B cell (primary cell): ENCODE data around the gene DNASE2B. TPM values are rescaled to one million over a fixed set of nuclear protein-coding genes. Genes with fewer than 3 reads are reported as not detected.

Experiments
- ATAC-seq: fragments of 200-7000 bp; cut with Tn5 transposase; one replicate; pipeline ENCODE4 v1.10.0; 2021; ENCODE audit warnings: low read depth, mild to moderate bottlenecking, moderate number of reproducible peaks, moderate library complexity
- CTCF ChIA-PET: fragments of 350-600 bp; sonication (Branson Sonifier 250); formaldehyde crosslinking; loops from one replicate; lab custom pipeline; 2021; ENCODE audit warnings: antibody characterized with exemption, inconsistent platforms; lab: Charles Lee
- POLR2A ChIA-PET: fragments of 350-600 bp; sonication (Branson Sonifier 250); formaldehyde crosslinking; loops from one replicate; lab custom pipeline; 2021; ENCODE audit warnings: antibody characterized with exemption; lab: Charles Lee
- DNase-seq: peaks from one replicate; pipeline ENCODE4 v3.0.0; 2013
- H2AFZ ChIP-seq: 2 replicates; pipeline ENCODE4 v1.6.1; 2012; ENCODE audit warnings: mild to moderate bottlenecking, low read depth, low read length; ENCODE audit not compliant: insufficient read depth, poor library complexity, severe bottlenecking
- H3K27ac ChIP-seq, 2 donors: 1 replicate in 1 of 2; 2 replicates in 1 of 2; pipeline ENCODE4 v1.5.1; 2012 to 2013; ENCODE audit warnings: low read length in 2 of 2, mild to moderate bottlenecking in 2 of 2, moderate library complexity in 1 of 2
- H3K27me3 ChIP-seq, 4 experiments: fragments of 200-600 bp in 1 of 4; sonication (generic) in 1 of 4; replicated peaks in 1 of 4; 1 replicate in 2 of 4; 2 replicates in 2 of 4; pipeline versions ENCODE4 v1.6.1 to v1.7.0; 2013 to 2016; ENCODE audit warnings: low read length in 3 of 4, mild to moderate bottlenecking in 2 of 4, mixed read lengths in 1 of 4, moderate library complexity in 1 of 4; ENCODE audit not compliant: insufficient read depth in 4 of 4, control insufficient read depth in 3 of 4; ENCODE audit errors: control extremely low read depth in 1 of 4
- H3K36me3 ChIP-seq, 2 experiments: replicated peaks in 1 of 2; 1 replicate in 1 of 2; 2 replicates in 1 of 2; pipeline versions ENCODE4 v1.6.1 to v1.7.1; 2013; ENCODE audit warnings: low read length in 1 of 2; ENCODE audit not compliant: insufficient read depth in 2 of 2, control insufficient read depth in 1 of 2; ENCODE audit errors: control extremely low read depth in 1 of 2, extremely low read depth in 1 of 2
- H3K4me1 ChIP-seq, 2 donors: fragments of 200-600 bp in 1 of 2; sonication (generic) in 1 of 2; 1 replicate in 1 of 2; 2 replicates in 1 of 2; pipeline versions ENCODE4 v1.5.1 to v1.6.1; 2013 to 2017; ENCODE audit warnings: low read length in 2 of 2; ENCODE audit not compliant: control insufficient read depth in 2 of 2, insufficient read depth in 2 of 2
- H3K4me2 ChIP-seq: replicated peaks from 2 replicates; pipeline ENCODE3; 2012; ENCODE audit warnings: mild to moderate bottlenecking, low read depth, low read length; ENCODE audit not compliant: poor library complexity, severe bottlenecking
- H3K4me3 ChIP-seq, 5 experiments: fragments of 200-600 bp in 1 of 5; sonication (generic) in 1 of 5; 1 replicate in 3 of 5; 2 replicates in 2 of 5; pipeline versions ENCODE4 v1.5.1 to v1.7.0; 2011 to 2016; ENCODE audit warnings: low read length in 4 of 5, mild to moderate bottlenecking in 4 of 5, low read depth in 2 of 5, control low read depth in 1 of 5, moderate library complexity in 1 of 5; ENCODE audit not compliant: insufficient read depth in 1 of 5; ENCODE audit errors: control extremely low read depth in 1 of 5, extremely low read depth in 1 of 5
- H3K79me2 ChIP-seq: fragments of 200-600 bp; sonication (generic); one replicate; pipeline ENCODE4 v1.6.0; 2016; ENCODE audit warnings: low read length; ENCODE audit not compliant: control insufficient read depth, insufficient read depth
- H3K9ac ChIP-seq: fragments of 200-600 bp; sonication (generic); 2 replicates; pipeline ENCODE4 v1.6.1; 2017; ENCODE audit warnings: mild to moderate bottlenecking, low read length, moderate library complexity
- H3K9me3 ChIP-seq, 3 donors: one replicate each; pipeline versions ENCODE4 v1.6.1 to v1.7.1; 2013; ENCODE audit warnings: low read length in 2 of 3; ENCODE audit not compliant: control insufficient read depth in 2 of 3, insufficient read depth in 1 of 3; ENCODE audit errors: control extremely low read depth in 1 of 3
- H4K20me1 ChIP-seq: 2 replicates; pipeline ENCODE4 v1.6.0; 2012; ENCODE audit warnings: mild to moderate bottlenecking, low read length; ENCODE audit not compliant: insufficient read depth, control insufficient read depth, poor library complexity, severe bottlenecking
- H3K27ac Mint-ChIP-seq: one replicate; pipeline ENCODE4 v1.8.0; 2021; ENCODE audit warnings: mixed read lengths
- H3K27me3 Mint-ChIP-seq: one replicate; pipeline ENCODE4 v1.8.0; 2021; ENCODE audit warnings: mixed read lengths
- H3K4me1 Mint-ChIP-seq: one replicate; pipeline ENCODE4 v1.8.0; 2021; ENCODE audit warnings: mixed read lengths
- H3K4me3 Mint-ChIP-seq: one replicate; pipeline ENCODE4 v1.8.0; 2021; ENCODE audit warnings: mixed read lengths
- H3K9me3 Mint-ChIP-seq: one replicate; pipeline ENCODE4 v1.8.0; 2022; ENCODE audit warnings: mixed read lengths; ENCODE audit not compliant: insufficient read depth
- CTCF ChIP-seq: fragments of 200-600 bp; IDR thresholded peaks from one replicate; pipeline ENCODE4 v1.8.0; 2022; ENCODE audit warnings: antibody characterized with exemption, mild to moderate bottlenecking
- EZH2 ChIP-seq: IDR thresholded peaks from 2 replicates; pipeline ENCODE4 v1.6.1; 2012; ENCODE audit warnings: borderline replicate concordance, low read depth, mild to moderate bottlenecking, moderate library complexity, low read length; ENCODE audit not compliant: insufficient read depth, poor library complexity, severe bottlenecking
- WGBS: methylation state at CpG from one replicate; pipeline ENCODE4 v1.1.5; 2013; ENCODE audit warnings: missing lambda C conversion rate; ENCODE audit not compliant: insufficient coverage; 5-methylcytosine and 5-hydroxymethylcytosine counted together
- intact Hi-C: fragments of 100-400 bp; cut with micrococcal nuclease; formaldehyde crosslinking; loops from one replicate; pipeline ENCODE4 v1.10.0; 2022
- polyA plus RNA-seq: library from polyadenylated mRNA; depleted of rRNA; stranded (reverse); fragments of >200 nt; gene quantifications from 2 replicates; pipeline ENCODE4 v1.2.3, GENCODE V29; 2012
- total RNA-seq, 2 donors: library from RNA; stranded (reverse); fragments of 120-200 nt in 1 of 2; gene quantifications; 1 replicate in 1 of 2; 2 replicates in 1 of 2; pipeline versions ENCODE4 v1.2.3 to v1.2.4, GENCODE V29; 2013 to 2022

Gene DNASE2B
- total and polyA plus RNA-seq, 2 donors (not counting 1 experiment from before 2014, with no cell fraction given) = not detected

DNA sequence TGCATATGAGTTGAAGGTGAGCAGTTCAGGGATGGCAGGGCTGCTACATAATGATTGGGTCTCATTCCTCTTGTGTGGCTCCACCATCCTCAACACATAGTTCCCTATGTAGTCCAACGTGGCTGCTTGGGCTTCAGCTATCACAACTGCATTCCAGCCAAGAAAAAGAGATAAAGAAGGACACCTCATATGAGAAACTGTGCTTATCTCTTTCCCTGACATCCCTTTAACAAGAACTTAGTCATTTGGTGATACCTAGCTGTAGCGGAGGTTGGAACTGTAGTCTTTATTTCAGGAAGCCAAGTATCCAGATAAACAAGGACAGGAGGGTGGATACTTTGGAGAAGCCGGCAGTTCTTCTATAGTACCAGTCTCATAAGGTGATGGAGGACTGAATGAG, 42.7 kb upstream of the DNASE2B start:
- H3K9ac ChIP-seq = no peak overlapping the region
- H3K4me1 ChIP-seq = no peaks in the 10 kb centered on the region
- ATAC-seq (no peak), DNase-seq (no peak)
- Mint-ChIP-seq H3K4me3 (no peak overlapping the region), H3K4me1 (no peaks in the 10 kb centered on the region), H3K9me3 (no peaks in the 10 kb centered on the region), H3K27me3 (peaks cover 5% of the 10 kb centered on the region), H3K27ac (no peak overlapping the region)
- intact Hi-C loops = no loop called here
- POLR2A ChIA-PET = no interaction called here
- no peaks in the 10 kb centered on the region for H3K27me3 ChIP-seq
- no peak overlapping the region for H3K4me2 ChIP-seq
- H3K9me3 ChIP-seq = no peaks in the 10 kb centered on the region
- no peak for TF ChIP-seq EZH2
- H3K27ac ChIP-seq = no peak overlapping the region
- no peak overlapping the region for H3K4me3 ChIP-seq
- no peaks in the 10 kb centered on the region for H3K79me2 ChIP-seq
- no peak overlapping the region for H2AFZ ChIP-seq
- no peaks in the 10 kb centered on the region for H3K36me3 ChIP-seq
- no CpG with 5 or more reads among the region's 3 CpGs for WGBS
- CTCF ChIA-PET = no interaction called here
- H4K20me1 ChIP-seq = no peaks in the 10 kb centered on the region

- Histone ChIP-seq H4K20me1 (no peaks in the 10 kb centered on the region), H3K4me3 (no peak overlapping the region), H2AFZ (no peak overlapping the region), H3K4me1 (no peaks in the 10 kb centered on the region), H3K36me3 (no peaks in the 10 kb centered on the region), H3K9me3 (no peaks in the 10 kb centered on the region), H3K27me3 (no peaks in the 10 kb centered on the region), H3K4me2 (no peak overlapping the region), H3K79me2 (no peaks in the 10 kb centered on the region), H3K27ac (no peak overlapping the region), H3K9ac (no peak overlapping the region)
- intact Hi-C loops = no loop called here
- POLR2A ChIA-PET = no interaction called here
- ATAC-seq = no peak
- Mint-ChIP-seq H3K9me3 (no peaks in the 10 kb centered on the region), H3K27ac (no peak overlapping the region), H3K4me1 (no peaks in the 10 kb centered on the region), H3K27me3 (peaks cover 5% of the 10 kb centered on the region), H3K4me3 (no peak overlapping the region)
- WGBS = no CpG with 5 or more reads among the region's 1 CpG
- TF ChIP-seq CTCF = no peak
- no peak for TF ChIP-seq EZH2
- CTCF ChIA-PET = no interaction called here
- DNase-seq = no peak
These were observed 41.4 kb upstream of the DNASE2B start for GRCh38 chr1:84356881-84357280.
